SJSA1 (cell line): ENCODE data around the gene SSU72. TPM values are rescaled to one million over a fixed set of nuclear protein-coding genes. Genes with fewer than 3 reads are reported as not detected.

Experiments used
- DNase-seq, 2 experiments: peaks; one replicate each; pipeline ENCODE4 v3.0.0-alpha.2; 2015 to 2020; ENCODE audit warnings: low spot score in 2 of 2, low read depth in 1 of 2
- H3K27ac ChIP-seq: fragments of 250-450 bp; sonication (Bioruptor Pico); 2 replicates; pipeline ENCODE4 v1.5.1; 2020; ENCODE audit warnings: mild to moderate bottlenecking, moderate library complexity
- H3K27me3 ChIP-seq: fragments of 250-450 bp; sonication (Bioruptor Pico); replicated peaks from 2 replicates; pipeline ENCODE4 v1.5.1; 2020; ENCODE audit warnings: mild to moderate bottlenecking, moderate library complexity
- H3K36me3 ChIP-seq: fragments of 250-450 bp; sonication (Bioruptor Pico); 2 replicates; pipeline ENCODE4 v1.5.1; 2020; ENCODE audit warnings: mild to moderate bottlenecking
- H3K4me1 ChIP-seq: fragments of 250-450 bp; sonication (Bioruptor Pico); replicated peaks from 2 replicates; pipeline ENCODE4 v1.6.1; 2021; ENCODE audit warnings: mild to moderate bottlenecking
- H3K4me3 ChIP-seq: fragments of 250-450 bp; sonication (Bioruptor Pico); 2 replicates; pipeline ENCODE4 v1.5.1; 2020; ENCODE audit warnings: mild to moderate bottlenecking
- H3K9me3 ChIP-seq: fragments of 250-450 bp; sonication (Bioruptor Pico); replicated peaks from 2 replicates; pipeline ENCODE4 v1.5.1; 2020; ENCODE audit warnings: mild to moderate bottlenecking
- total RNA-seq: library from RNA; depleted of rRNA; stranded (reverse); fragments of >200 nt; shearing (Covaris generic); gene quantifications from 2 replicates; pipeline ENCODE4 v1.2.3, GENCODE V29; 2014

SSU72 gene
- total RNA-seq, 1 experiment from 2014 or later = 58.6 TPM

DNA sequence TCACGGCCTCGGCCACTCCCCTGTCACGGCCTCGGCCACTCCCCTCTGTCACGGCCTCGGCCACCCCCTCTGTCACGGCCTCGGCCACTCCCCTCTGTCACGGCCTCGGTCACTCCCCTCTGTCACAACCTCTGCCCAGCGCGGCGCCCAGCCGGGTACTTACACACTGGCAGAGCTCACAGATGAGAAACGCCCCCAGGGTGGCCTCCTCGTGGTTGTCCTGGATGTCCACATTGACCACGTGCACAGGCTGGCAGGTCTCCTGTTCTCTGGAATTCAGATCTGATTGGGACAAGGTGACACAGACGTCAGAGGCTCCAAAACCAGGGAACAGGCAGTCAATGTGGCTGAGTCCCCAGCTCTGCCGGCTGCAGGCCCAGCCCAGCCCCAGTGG is 31.0 kb downstream of the SSU72 start:
- Histone ChIP-seq H3K27me3 (no peaks in the 10 kb centered on the region), H3K36me3 (peaks cover 57% of the 10 kb centered on the region), H3K27ac (no peak overlapping the region), H3K4me3 (no peak overlapping the region), H3K9me3 (no peaks in the 10 kb centered on the region), H3K4me1 (no peaks in the 10 kb centered on the region)
- DNase-seq = no peak

DNA sequence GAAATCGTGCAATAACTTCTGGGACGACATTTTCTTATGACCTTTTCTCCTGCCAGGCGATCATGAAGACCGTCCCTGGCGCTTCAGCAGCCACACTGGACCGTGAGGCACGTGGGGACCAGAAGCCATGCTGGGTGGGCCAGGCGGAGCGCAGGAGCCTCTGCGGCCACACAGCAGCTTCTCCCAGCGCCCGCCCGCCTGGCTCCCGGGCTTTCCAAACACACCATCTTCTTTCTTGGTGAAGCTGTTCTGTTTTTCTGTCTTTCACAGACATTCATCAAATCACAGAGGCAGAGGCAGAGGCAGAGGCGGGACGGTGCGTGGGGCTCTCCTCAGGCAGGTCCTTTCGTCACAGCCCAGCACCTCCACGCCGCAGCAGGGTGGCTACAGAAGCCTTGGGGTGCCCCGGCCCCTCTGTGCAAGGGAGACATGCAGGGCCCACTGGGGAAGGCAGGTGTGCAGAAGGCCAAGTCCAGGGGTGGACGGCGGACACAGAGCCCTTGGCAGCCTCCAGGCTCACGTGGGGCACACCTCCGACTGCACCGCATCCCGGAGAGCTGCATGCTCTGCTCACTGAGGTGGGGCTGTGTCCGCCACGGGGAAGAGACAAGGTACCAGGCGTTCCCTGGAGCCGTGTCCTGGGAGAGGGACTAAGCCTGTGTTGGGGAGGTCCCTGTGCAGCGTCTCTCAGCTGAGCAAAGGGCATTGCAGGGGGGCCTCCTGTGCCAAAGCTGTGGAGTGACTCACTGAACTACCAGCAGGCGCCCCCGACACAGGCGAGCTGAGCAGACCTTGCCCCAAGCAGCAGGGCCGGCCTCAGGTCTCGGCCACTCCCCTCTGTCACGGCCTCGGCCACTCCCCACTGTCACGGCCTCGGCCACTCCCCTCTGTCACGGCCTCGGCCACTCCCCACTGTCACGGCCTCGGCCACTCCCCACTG is 31.6 kb downstream of the SSU72 start:
- no peaks in the 10 kb centered on the region for H3K27me3 ChIP-seq
- no peak overlapping the region for H3K4me3 ChIP-seq
- peaks cover 59% of the 10 kb centered on the region for H3K36me3 ChIP-seq
- DNase-seq = no peak
- no peak overlapping the region for H3K27ac ChIP-seq
- H3K4me1 ChIP-seq = no peaks in the 10 kb centered on the region
- no peaks in the 10 kb centered on the region for H3K9me3 ChIP-seq

DNA sequence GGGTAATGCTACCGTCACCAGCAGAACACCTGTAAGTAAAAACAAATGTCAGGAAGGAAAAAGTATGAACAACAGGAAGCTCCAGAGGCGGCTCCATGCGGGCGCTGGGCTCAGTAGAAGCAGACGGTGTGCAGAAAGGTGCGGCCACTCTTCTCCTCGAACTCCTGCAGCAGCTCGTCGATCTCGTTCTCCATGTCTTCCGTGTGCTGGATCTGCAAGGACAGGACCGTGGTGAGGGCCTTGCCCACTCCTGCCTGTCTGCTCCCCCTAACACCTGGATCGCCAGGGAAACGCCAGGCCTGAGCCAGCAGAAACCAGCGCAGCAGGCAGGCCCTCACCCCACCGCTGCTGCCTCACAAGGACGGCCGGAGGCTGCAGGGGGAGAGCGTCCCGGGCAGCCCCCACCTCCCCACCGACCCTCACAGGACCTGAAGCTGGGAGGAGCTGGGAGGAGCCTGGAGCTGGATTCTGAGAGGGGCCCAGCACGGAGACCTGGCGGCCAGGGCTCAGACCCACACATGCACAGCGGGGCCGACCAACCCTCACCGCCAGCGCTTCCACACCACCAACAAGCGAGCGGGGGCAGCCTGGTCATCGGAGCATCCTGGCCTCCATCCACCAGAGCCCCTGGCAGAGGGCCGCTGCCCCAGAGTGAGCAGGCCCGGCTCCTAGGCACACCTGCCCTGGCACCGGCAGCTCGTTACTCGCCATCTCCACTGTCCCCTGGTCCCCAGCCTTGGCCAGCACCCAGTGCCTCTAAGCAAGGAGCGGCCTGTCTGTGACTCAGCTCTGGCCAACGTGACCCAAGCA is 32.5 kb downstream of the SSU72 start:
- H3K27me3 ChIP-seq = no peaks in the 10 kb centered on the region
- no peak overlapping the region for H3K27ac ChIP-seq
- no peak for DNase-seq
- H3K4me3 ChIP-seq = no peak overlapping the region
- H3K36me3 ChIP-seq = peaks cover 62% of the 10 kb centered on the region
- H3K4me1 ChIP-seq = no peaks in the 10 kb centered on the region
- H3K9me3 ChIP-seq = no peaks in the 10 kb centered on the region

DNA sequence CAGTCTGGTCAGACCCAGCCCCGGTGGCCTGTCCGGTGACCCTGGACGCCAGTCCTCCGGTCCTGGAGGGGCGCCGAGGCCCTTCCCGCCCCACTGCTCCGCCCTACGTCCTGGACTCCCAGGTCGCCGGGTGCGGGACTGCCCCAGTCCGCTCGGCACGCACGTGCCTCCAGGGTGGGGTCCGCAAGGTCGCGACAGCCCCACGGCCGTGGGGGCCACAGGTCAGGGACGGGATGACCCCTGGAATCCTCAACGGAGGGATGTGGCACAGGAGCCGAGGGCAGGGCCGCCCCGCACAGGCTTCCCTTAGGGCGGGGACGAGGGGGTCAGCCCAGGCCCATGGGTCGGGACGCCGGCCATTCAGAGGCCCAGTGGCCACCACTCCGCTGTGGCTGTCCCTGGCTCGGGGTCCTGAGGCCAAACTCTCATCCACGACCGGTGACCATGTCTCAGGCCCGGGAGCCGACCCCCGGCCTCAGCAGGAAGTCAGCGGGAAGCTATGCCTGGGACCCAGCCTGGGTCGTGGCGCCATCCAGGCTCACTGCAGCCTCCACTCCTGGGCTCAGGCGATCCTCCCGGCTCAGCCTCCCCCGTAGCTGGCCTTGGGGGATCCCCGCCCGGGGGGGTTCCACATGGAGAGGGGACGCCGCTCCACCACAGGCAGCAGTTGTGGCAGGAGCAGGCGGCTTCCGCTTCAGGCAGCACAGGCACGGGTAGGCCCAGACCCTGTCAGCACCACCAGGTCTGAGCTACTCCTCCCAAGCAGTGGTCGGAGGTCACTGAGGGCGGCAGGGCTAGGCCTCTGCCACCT is 33.6 kb downstream of the SSU72 start:
- H3K36me3 ChIP-seq = peaks cover 54% of the 10 kb centered on the region

DNA sequence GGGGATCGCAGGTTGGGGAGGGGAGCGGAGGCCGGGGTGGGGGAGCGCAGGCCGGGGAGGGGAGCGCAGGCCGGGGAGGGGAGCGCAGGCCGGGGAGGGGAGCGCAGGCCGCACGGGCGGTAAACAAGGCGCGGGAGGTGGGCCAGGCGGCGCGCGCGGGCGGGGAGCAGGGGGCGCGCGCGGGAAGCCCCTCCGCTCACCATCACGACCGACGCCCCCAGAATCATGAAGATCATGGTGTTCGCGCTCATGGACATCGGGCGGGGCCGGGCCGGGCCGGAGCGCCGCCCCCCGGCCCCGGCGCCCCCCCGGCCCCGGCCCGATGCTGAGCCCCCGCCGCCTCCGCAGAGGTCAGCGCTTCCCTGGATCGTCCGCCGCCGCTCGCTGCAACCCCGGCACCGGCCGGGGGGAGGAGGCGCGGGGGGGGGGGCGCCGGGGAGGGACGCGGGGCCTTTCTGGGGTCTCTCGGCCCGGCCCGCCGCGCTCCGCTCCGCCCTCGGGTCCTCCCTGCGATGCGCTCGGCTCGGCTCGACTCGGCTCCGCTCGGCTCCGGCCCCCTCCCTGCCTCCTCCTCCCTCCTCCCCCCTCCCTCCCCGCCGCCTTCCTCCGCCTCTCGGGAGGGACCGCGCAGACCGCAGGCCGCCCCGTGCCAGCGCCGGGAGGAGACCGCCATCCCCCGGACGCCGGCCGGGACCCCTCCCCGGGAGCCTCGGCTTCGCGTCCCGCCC is 34.4 kb downstream of the SSU72 start, which contains the start of gene TMEM240:
Gene TMEM240, minus strand, starts transcription at position 535 of the 728 bp plus-strand sequence. Its CDS starts 278 bp downstream, at position 257.
- Histone ChIP-seq H3K36me3 (peaks cover 54% of the 10 kb centered on the region), H3K4me3 (no peak within 1 kb of the TSS), H3K9me3 (no peaks in the 10 kb centered on the region), H3K4me1 (no peaks in the 10 kb centered on the region), H3K27ac (no peak within 1 kb of the TSS), H3K27me3 (no peaks in the 10 kb centered on the region)
- no peak for DNase-seq

More for the DNA sequence above, 33.6 kb downstream of the SSU72 start:
- Histone ChIP-seq H3K27ac (no peak overlapping the region), H3K9me3 (no peaks in the 10 kb centered on the region), H3K27me3 (no peaks in the 10 kb centered on the region), H3K4me3 (no peak overlapping the region), H3K4me1 (no peaks in the 10 kb centered on the region)
- no peak for DNase-seq

DNA sequence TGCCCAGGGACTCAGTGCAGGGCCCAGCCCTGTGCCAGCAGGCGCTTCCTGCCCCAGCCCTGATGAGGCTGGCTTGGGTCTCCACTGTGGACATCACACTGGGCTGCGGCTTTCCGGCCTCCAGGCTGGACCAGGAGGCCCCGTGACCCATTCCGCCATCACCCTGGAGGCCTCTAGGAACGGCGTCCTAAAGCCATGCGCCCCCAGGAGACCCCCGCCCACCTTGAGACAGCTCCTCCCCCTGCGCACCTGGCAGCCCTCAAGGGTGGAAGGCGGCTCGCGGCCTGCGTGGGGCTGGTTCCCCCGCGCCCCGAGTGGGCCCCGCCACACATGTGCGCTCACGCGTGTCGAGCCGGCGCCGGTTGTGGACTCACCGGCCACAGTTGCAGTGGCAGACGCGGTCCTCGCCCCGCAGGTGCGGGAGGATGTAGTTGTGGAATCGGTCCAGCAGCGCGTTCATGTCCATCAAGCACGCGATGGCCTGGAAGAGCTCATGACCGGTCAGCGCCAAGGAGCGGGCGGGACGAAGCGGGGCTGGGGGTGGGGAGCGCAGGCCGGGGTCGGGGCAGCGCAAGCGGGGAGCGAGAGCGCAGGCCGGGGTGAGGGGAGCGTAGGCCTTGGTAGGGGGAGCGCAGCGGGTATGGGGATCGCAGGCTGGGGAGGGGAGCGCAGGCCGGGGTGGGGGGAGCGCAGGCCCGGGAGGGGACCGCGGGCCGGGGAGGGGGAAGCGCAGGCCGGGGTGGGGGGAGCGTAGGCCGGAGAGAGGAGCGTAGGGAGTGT is 35.2 kb downstream of the SSU72 start:
- H3K27ac ChIP-seq = no peak overlapping the region
- no peaks in the 10 kb centered on the region for H3K4me1 ChIP-seq
- no peaks in the 10 kb centered on the region for H3K9me3 ChIP-seq
- no peak overlapping the region for H3K4me3 ChIP-seq
- H3K27me3 ChIP-seq = no peaks in the 10 kb centered on the region
- peaks cover 52% of the 10 kb centered on the region for H3K36me3 ChIP-seq
- DNase-seq = no peak

DNA sequence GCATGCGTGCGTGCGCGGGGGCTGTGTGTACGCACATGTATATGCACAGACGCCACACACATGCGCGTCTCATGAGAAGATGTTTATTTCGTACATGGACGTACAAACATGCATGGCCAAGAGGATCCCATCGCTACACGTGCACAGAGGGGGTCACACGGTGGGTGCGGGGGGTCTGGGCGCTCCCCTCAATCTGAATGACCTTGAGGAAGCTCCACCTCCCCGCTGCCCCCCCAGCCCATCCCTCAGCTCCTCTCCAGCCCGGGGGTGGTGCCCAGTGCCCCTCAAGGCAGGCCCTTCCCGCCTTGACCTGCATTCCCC is 35.7 kb downstream of the SSU72 start:
- Histone ChIP-seq H3K36me3 (peaks cover 50% of the 10 kb centered on the region), H3K27me3 (no peaks in the 10 kb centered on the region), H3K9me3 (no peaks in the 10 kb centered on the region), H3K4me3 (no peak overlapping the region), H3K27ac (no peak overlapping the region), H3K4me1 (no peaks in the 10 kb centered on the region)
- DNase-seq = no peak

DNA sequence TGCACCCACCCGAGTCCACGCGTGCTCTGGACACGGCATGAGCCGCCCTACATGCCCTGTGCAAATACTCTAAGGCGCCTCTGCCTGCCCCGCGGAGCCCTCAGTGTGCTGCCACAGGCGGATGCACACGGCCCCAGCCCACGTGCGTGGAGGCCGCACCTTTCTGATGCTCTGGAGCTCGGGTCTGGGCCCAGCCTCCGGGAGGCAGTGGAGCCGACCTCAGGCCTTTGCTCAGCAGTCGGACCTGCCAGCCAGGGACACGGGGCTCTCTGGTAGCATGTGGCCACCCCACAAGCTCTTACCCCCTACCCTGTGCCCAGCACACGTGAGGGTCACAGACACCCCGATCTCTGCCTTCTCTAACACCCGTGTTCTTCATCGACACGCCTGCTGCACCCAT is 36.3 kb downstream of the SSU72 start:
- Histone ChIP-seq H3K36me3 (peaks cover 46% of the 10 kb centered on the region), H3K4me3 (no peak overlapping the region), H3K27ac (no peak overlapping the region), H3K27me3 (no peaks in the 10 kb centered on the region), H3K9me3 (no peaks in the 10 kb centered on the region), H3K4me1 (no peaks in the 10 kb centered on the region)
- DNase-seq = no peak

DNA sequence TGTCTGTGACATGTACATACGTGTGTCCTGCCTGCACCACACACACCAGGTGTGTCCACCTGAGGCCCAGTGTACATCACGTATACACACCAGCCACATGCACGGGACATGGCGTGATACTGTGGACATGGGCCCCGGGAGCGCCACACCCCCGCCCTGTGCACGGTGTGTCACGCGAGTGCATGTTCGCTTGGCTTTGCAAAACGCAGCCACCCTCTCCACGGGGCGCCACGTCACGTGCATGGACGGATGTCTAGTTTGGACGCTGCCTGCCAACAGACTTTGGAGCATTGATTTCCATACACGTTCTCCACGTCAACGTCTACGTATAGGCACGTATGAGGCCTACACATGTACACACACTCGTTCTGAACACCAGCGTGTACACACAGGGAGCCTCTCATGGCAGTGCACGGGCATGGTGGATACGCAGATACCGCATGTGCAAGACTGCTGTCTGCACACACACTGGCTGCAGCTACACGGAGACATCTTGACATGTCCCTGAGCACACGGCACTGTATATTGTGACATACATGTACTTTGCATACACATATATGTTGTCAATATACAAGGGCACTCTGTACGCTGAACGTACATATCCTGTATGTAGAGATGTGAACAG is 36.9 kb downstream of the SSU72 start:
- H3K4me3 ChIP-seq = no peak overlapping the region
- no peak overlapping the region for H3K27ac ChIP-seq
- H3K9me3 ChIP-seq = no peaks in the 10 kb centered on the region
- DNase-seq = peak in 1 of 2 experiments; percentile 48
- peaks cover 40% of the 10 kb centered on the region for H3K36me3 ChIP-seq
- no peaks in the 10 kb centered on the region for H3K4me1 ChIP-seq
- H3K27me3 ChIP-seq = no peaks in the 10 kb centered on the region

DNA sequence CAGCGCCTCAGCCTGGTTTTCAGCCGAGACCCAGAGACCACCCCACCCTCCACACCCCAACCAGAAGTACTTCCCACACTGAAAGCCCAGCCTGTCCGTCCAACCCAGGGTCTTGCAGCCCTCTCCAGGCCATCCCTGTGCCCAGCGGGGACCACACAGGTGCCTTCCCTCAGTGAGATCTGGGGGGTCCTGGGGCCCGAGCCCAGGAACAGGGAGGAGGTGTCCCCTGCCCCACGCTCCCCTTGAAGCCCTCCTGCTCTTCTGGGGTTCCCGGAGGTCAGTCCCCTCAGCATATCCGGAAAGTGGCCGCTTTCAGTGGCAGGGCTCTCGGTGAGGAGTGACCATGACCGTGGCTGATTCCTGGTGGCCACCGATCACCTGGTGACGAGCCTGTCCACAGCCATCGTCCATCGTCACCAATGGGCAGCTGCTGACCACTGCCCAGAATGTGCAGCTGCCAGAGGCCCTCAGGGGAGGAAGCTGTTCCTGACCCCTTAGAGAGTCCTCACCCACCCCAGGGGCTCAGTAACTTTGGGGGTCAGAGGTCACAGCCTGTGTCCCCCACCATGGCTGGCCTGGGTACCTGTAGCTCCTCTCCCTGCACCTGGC is 37.6 kb downstream of the SSU72 start:
- Histone ChIP-seq H3K27ac (no peak overlapping the region), H3K27me3 (no peaks in the 10 kb centered on the region), H3K4me1 (no peaks in the 10 kb centered on the region), H3K36me3 (peaks cover 33% of the 10 kb centered on the region), H3K4me3 (no peak overlapping the region), H3K9me3 (no peaks in the 10 kb centered on the region)
- DNase-seq = no peak

DNA sequence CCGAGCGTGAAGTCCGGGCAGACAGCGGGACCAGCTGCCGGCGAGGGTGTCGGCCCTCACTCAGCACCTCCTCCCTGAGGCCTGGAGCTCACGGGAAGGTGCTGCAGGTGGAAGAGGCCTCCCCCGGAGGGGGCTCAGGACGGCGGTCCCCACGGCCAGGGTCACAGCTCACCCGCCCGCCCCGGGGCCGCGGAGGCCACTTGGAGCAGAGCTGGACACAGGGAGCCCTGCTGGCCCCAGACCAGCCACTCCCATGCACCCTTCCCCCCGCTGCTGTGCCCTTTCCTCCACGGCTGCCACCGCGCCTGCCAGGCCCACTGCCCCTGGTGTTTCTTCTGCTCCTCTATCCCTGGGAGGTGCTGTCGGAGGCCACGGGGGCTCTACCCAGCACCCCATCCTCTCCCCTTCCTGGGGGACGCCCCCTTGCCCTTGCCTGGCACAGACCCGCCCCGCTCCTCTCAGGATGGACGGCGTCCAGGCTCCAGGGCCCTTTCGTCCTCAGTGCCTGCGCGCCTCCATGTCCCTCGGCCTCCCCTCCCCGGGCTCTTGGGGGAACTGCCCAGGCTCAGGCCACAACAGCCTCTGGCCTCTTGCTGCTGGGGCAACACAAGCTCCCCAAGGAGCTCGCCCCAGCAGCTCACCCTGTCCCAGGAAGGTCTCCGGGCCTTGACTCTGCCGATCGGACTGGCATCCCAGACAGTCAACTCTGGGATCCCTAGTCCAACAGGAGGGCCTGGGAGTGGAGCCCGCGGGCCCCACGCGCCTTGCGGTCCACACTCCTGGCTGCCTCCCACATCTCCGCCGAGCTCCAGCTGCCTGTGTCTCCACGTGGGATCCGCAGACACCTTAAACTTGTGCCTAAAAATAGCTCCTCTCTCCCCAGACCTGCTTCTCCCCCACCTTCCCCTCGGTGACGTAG is 38.4 kb downstream of the SSU72 start:
- H3K36me3 ChIP-seq = peaks cover 30% of the 10 kb centered on the region
- H3K27ac ChIP-seq = no peak overlapping the region
- no peaks in the 10 kb centered on the region for H3K4me1 ChIP-seq
- no peaks in the 10 kb centered on the region for H3K27me3 ChIP-seq
- H3K9me3 ChIP-seq = peaks cover under 1% of the 10 kb centered on the region; the same call in 1 of the 2 replicates
- DNase-seq = no peak
- no peak overlapping the region for H3K4me3 ChIP-seq
